ENCODE measurements around the gene GJD2.

GJD2 gene

DNA sequence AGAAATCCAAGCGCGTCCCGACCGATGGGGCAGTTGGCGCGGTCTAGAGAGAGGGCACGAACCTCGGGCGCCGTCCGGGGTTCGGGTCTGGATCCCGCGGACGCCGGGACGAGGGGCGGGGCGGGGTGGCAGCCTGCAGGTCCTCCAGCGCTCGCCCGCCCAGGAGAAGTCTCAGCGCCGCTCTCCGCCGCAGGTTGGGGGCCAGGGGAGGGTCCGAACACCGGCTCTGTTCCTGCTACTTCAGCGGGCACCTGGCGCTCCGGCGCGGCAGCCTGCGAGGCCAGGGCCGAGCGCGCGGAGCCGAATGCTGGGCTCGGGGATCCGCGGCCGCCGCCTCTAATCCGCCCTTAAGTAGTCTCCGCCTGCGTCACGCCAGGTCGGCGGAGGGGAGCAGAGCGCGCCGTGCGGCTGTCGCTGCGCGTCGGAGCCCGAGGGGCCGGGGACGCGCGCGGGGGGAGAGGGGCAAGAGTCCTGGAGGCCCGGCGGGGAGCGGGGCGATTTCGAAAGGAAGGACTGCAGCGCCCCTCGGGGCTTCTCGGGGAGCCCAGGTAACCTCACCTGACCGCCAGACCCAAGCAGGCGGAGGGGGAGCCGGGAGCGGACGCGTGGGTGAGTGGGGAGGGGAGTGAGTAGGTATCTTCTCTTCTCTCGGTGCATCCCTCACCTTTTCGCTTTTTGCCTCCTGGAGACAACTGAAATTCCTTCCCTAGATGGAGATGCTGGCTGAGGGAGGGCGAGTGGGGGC, at the start of gene GJD2:
GJD2 (minus strand) TSS at position 325 of the 745 bp plus-strand sequence. CDS start 510 bp downstream, outside the sequence.
- in situ Hi-C loops (cut with HindIII; ENCODE audit: low sequenced_read_pairs): no loop called here

DNA sequence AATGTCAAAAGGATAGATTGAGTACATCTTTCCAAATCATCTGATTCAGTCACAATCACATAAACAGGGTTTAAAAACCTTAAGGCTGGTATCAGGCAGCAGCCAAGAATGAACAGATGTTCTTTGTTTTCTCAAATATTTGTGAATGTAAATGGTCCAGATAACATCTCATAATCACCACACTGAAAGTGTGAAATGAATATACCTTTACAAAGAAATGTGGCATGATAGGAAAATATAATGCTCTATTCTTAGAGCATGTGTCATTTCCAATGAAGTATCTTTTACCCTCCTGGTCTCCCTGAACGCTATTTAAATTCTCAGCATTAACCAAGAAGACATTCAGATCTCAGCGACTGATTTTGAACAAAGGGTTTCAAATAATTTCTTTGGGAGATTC, 49.3 kb upstream of the GJD2 start:
- in situ Hi-C loops (cut with HindIII; ENCODE audit: low sequenced_read_pairs): loop anchor here (5.0 kb wide), 1 partner anchor 33 kb away; no protein-coding TSS in a partner anchor

DNA sequence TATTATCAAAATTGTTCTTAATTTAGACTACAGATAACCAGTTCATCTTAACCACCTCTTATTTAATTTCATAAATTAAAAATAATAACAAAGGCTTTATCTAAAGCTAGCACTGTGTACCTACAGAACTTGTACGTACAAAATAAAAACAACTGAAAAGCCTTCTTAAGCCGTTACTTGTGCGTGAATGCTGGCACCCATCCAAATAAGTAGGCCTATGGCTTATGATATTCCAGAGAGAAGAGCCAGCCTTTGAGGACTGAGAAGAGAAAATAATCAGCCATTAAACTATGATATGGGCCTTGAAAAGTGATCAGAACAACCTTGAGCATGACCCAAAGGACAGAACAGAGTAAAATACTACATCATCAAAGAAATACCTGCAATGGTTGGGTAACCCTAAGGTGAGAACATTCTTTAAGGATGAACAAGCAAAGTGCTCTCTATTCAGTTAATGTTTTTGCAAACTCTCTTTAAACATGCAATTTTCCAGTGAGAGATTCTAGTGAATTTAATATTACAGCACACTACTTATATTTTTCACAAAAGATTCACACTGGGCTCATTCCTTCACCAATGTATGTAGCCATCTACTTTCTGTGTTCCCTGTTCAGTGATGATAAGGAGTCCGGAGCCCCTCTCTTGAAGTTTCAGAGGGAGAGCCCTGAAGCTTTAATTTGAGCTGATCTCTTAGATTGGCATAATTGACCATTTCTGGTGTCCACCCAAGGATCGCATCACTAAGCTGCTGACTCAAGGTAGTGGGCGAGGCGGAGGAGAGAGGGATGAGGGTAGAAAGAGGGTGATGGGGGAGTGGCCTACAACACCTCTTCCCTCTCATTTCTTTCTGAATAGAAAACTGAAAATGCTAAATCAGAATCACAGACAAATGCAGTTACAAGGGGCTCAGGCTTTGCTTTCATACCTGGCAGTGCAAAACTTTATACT, 48.3 kb upstream of the GJD2 start:
- in situ Hi-C loops (cut with HindIII; ENCODE audit: low sequenced_read_pairs): loop anchor here (5.0 kb wide), 1 partner anchor 34 kb away; no protein-coding TSS in a partner anchor

DNA sequence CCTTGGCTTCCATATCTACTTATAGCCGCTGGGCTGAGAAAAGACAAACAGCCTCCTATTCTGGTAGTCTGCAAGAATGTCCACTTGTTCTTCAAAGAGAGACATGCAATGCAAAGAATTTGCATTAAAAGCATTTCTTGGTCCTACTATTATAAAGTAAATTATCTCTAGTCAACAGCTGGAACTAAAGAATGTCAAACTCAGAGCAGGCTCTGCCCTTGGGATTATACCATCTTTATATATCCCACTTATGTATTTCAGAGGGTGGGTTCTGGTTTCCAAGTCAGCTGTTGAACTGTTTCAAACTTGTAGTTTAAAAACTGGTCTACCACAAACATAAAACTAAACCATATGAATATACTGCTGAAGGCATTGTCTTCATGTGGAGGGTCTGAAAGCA, 47.6 kb upstream of the GJD2 start:
- in situ Hi-C loops (cut with HindIII; ENCODE audit: low sequenced_read_pairs): loop anchor here (5.0 kb wide), 1 partner anchor 35 kb away; no protein-coding TSS in a partner anchor

DNA sequence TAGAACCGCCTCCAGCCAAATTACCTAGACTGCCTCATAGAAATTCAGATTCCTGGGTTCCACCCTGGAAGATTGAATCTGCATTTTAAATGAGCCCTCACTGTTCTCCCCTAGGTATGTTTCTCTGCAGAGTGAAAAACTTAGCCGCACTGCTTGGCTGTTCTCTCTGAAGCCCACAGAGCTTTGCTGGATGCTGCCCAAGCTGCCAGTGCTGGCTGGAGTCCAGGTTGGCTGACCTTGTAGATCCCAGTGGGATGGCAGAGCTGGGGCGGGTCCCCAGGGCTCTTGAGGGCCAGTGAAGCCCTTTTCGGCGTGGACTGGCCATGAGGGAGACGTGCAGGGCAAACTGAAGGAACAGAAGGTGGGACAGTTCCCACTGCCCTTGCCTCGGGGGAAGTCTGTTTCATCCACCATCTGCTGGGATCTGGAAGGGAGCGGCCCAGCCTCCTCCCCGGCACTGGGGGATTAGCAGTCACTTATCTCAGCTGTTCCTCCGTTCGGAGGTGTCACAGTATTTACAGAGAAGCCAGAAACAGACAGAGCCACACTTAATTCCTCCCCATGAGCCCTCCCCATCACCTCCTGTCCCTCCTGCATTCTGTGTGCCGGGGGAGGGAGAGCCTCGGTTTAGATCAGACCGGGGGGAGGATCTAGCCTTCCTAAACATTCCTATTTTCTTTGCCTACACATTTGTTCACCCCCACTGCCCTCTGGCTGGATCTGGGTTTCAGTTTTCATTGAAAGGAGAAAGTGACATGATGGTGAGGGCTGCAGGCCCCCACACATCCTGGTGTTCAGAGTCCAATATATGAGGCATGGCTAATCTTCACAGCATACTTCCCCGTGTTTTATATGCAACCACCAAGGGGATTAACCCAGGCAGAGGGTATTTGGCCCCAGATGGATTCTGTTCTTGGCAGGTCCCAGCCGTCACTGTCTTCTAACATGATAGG, 44.6 kb upstream of the GJD2 start:
- in situ Hi-C loops (cut with HindIII; ENCODE audit: low sequenced_read_pairs): loop anchor here (5.0 kb wide), 1 partner anchor 38 kb away; no protein-coding TSS in a partner anchor

DNA sequence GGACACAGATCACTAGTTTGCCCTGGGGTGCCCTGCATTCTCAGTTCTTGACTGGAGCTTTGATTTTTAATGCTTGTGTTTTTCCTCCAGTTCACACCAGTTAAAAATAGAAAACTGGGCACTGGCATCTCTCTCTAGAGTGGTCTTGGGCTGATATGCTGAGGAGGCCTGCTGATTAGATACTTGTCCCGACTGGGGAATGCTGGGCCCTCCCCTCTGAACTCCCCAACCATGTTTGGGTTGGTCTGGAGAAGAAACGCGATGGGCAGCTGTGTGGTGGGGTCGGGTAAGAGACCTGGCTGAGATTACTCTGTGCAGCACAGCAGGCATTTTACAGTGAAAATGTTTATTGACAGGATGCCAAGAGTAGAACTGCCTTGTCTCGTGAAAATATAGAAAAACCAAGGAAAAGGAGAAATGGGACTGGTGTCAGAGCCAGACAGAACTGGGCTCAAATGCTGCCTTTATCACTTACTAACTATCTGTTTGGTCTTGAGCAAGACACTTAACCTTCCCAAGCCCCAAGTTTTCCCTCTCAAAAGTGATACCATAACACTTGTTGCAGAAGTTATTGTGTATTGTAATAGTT, 42.1 kb upstream of the GJD2 start:
- in situ Hi-C loops (cut with HindIII; ENCODE audit: low sequenced_read_pairs): no loop called here

DNA sequence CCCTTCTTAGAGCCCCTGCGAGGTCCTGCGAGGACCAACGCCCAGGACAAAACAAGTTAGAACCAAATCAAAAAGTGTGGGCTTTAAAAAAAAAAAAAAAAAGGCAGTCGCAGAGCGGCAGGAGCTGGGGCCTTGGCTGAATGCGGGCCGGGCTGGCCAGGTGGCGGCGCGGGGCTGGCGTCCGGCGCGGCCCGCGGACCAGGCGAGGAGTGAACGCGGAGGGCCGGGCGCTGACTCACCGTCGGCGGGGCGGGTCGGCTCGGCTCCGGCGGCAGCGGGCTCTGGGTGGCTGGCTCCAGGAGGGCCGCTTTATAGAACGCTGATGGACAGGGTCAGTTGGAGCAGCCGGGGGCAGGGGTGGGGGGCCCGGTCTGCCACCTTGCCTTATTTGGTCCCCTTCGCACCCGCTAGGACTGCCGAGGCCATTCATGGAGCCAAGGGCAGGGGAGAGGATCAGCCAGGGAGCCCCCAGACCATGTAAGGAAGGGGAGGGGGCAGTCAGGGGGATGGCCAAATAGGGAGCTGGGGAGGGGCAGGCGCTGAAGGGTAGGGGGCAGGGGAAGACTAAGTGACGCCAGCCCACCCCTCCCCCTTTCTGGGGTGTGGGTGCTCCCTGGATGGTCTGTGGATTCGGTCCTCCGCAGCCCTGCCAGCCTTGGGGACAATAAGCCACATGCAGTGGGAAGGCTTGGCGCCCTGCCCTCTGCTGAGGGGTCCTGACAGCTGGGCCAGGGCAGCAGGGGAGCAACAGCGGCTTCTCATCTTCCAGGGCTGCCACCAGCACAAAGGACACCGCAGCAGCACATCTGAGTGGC, 40.7 kb upstream of the GJD2 start, which contains the start of gene ACTC1:
ACTC1 (minus strand) TSS at position 283 of the 815 bp plus-strand sequence. CDS start 741 bp downstream, outside the sequence.
- in situ Hi-C loops (cut with HindIII; ENCODE audit: low sequenced_read_pairs): no loop called here

DNA sequence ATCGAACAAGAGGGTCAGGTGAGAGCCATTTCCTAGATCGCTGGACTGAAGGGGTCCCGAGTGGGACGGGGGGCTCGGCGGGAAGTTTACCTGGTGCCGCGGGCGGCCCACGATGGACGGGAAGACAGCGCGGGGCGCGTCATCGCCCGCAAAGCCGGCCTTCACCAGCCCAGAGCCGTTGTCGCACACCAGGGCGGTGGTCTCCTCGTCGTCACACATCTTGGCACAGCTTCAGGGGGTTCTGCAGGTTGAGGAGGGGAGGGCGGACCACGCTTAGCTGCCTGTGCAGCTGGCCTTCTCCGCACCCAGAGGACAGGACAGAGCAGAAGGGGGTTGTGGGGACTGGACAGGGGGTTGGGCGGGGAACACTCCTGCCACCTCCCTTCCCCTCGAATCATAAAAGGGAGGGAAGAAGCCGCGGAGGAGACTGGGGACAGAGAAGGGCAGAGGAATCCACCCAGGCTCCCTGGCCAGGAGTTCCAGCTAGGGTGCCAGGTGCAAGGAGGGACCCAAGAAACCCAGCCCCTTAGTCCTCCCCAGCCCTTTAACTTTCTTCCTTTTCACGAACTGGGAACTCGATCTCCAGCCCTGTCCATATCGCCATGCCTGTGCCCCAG, 39.9 kb upstream of the GJD2 start:
- in situ Hi-C loops (cut with HindIII; ENCODE audit: low sequenced_read_pairs): no loop called here

DNA sequence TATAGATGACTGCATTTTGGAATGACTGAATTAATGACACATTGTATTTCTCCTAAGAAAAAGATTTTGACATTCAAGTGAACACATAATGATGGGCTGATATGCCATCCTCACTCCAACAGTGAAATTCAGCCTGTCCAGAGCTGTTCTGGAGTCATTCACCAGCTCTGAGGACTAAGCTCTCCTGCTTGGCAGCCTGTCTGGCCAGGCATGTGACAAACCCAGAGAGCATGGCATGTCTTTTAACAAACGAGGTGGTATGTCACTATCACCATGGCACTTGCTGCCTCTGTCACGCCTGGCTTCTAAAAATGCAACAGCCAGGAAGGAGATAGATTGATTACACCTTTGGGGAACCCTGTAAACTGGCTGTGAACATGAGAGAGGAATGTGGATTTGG, 39.1 kb upstream of the GJD2 start:
- in situ Hi-C loops (cut with HindIII; ENCODE audit: low sequenced_read_pairs): no loop called here

DNA sequence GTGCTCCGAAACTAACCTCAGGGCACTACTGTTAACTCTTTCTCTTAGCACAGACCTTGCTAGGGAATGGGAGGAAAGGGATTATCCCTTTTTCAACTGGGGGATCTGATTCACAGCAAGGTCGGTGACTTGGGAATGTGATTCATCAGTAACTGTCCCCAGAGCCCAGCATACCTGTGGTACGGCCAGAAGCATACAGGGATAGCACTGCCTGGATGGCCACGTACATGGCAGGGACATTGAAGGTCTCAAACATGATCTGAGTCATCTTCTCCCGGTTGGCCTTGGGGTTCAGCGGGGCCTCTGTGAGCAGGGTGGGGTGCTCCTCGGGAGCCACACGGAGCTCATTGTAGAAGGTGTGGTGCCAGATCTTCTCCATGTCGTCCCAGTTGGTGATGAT, 38.3 kb upstream of the GJD2 start:
- in situ Hi-C loops (cut with HindIII; ENCODE audit: low sequenced_read_pairs): no loop called here

DNA sequence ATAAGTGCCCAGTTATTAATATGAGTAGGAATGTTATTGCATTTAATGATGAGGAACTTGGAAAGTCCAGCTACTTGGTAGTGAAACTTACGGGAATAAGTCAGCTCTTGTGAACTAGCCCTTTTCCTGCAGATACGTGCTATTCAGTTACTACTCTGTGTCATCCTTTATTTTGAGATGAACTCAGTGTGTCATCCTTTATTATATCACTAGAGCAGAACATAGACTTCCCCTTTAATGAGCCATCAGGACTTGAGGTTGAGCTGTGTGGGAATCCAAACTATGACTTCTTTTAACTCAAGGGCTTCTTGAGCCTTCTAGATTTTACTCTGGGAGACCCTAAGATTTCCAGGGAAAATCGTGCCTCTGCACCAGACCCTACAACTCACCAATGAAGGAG, 36.9 kb upstream of the GJD2 start:
- in situ Hi-C loops (cut with HindIII; ENCODE audit: low sequenced_read_pairs): no loop called here

DNA sequence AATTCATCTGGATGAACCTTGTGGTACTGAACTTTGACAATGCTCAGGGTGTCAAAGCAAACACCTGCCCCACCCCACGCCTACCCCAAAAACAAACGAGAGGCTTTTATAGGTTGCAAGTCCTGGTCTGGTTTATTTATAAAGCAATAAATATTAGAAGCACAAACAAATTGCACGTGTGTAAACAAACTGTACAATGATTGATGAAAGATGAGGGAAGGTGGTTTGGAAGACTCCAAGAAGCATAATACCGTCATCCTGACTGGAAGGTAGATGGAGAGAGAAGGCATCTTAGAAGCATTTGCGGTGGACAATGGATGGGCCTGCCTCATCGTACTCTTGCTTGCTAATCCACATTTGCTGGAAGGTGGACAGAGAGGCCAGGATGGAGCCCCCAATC, 35.3 kb upstream of the GJD2 start:
- in situ Hi-C loops (cut with HindIII; ENCODE audit: low sequenced_read_pairs): no loop called here

DNA sequence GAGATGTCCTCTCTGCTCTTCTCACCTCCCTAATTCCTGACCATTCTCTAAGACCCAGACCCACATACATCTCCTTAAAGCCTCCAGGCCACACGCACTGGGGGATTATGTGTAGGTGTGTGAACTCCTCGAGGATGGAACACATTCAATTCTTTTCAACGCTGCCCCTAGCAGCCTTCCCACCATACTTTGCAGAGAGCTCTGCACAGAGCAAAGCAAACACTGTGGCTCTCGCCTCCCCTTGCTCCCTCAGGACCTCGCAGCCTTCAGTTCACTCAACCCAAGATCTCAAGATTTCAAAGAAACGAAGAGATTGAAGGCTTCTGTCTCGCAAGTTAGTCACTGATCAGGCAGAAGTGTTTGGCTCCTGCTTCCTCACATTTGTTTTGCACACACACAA, 34.5 kb upstream of the GJD2 start:
- in situ Hi-C loops (cut with HindIII; ENCODE audit: low sequenced_read_pairs): no loop called here

DNA sequence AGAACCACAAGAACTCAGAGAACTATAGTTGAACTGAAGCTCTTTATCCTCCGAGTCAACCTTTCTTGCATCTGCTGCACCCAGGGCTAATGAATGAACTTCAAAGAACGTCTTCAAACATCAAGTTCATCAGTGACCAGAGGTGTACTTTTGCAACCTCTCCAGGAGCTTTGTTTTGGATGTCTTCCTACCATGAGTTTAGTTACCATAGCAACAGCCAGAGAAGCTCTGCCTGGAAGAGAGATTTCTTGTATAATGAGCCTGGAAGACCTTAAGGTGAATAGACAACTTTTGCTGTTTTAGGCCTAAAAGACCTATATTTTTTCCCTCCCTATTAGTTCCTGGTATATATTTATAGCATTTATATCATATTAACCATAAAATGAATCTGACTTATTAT, 31.4 kb upstream of the GJD2 start:
- in situ Hi-C loops (cut with HindIII; ENCODE audit: low sequenced_read_pairs): no loop called here

DNA sequence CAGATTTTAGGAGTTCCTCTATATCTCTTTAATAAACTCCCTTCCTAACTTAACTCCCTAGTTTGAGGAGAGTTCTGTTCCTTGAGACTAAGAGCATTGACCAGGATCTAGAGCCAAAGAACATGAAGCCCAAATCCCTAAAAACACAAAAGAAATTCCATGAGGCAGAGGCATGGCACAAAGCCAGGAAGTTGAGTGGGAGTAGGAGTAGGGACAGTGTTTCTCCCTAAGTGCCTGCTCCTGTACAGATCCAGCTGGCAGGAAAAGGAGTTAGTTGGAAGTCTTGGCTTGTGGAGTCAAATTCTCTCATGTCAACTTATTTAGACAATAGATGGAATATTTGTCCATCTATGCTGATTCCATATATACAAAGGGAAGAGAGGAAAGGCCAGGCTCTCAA, 29.2 kb upstream of the GJD2 start:
- in situ Hi-C loops (cut with HindIII; ENCODE audit: low sequenced_read_pairs): no loop called here

DNA sequence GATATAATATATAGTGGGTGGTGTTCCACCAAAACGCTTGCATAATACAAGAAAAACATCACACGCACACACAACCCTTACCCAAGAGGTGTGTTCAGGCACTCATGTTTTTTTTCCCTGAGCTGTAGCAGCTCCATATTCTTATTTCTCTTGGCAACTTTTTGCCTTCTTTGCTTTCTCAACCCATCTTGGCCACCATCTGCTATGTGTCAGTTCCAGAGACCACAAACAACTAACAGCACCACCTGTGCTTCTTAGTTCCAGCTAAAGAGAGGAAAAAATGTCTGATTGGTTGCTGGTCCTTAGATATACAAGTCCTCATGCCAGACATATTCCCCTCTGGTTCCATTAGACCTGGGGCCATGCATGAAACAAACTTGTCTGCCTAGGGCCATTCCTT, 28.6 kb upstream of the GJD2 start:
- in situ Hi-C loops (cut with HindIII; ENCODE audit: low sequenced_read_pairs): no loop called here

DNA sequence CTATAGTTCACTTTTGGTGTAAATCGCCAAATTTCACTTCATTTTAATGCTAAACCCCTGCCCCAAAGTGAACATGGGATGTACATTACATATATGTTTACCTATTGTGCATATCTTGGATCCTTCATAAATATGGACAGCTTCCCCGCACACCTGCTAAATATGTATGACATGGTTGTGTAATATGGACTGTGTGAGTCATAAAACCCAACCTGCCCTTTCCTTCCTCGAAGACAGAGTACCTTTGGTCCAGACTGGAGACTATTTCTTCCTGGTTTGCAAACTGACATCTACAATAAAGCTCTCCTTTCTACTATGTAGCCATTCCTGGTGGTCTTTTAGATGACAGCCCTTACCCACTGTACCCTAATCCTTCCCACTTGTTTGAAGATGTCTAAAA, 28.1 kb upstream of the GJD2 start:
- in situ Hi-C loops (cut with HindIII; ENCODE audit: low sequenced_read_pairs): no loop called here

DNA sequence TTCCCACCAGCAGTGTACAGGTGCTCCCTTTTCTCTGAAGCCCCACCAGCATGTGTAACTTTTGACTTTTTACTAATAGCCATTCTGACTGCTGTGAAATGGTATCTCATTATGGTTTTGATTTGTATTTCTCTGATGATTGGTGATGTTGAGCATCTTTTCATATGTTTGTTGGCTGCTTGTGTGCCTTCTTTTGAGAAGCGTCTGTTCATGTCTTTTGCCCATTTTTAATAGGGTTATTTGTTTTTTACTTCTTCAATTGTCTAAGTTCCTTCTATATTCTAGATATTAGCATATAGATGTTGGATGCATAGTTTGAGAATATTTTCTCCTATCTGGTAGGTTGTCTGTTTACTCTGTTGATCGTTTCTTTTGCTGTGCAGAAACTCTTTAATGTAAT, 25.9 kb upstream of the GJD2 start:
- in situ Hi-C loops (cut with HindIII; ENCODE audit: low sequenced_read_pairs): no loop called here

DNA sequence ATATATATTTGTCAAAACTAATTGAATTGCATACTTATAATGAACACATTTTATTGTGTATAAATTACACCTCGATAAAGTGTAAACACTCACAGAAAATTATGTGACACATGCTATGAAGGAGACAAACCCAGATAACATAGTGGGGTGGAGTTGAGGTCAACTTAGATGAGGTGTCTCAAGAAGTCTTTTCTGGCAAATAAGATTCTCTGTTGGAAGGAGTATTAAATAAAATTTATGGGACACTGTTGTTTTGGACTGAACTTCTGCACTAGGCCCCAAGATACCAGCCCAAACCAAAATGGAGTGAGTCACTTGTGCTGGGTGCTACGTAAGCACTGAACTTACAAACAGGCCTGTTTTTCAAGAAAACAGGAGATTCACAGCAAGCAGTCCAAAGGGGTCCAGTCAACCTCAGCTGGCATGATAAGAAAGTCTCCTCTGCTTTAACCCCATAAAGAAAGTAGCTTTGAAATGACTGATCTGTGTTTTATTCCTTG, 21.9 kb upstream of the GJD2 start:
- in situ Hi-C loops (cut with HindIII; ENCODE audit: low sequenced_read_pairs): no loop called here

Data from endothelial cell of hepatic sinusoid (primary cell).